ENCODE data around the gene SDK1. TPM values are rescaled to one million over a fixed set of nuclear protein-coding genes. Genes with fewer than 3 reads are reported as not detected.

SDK1 gene
- total RNA-seq, 1 experiment from 2014 or later: 7.1 TPM

DNA sequence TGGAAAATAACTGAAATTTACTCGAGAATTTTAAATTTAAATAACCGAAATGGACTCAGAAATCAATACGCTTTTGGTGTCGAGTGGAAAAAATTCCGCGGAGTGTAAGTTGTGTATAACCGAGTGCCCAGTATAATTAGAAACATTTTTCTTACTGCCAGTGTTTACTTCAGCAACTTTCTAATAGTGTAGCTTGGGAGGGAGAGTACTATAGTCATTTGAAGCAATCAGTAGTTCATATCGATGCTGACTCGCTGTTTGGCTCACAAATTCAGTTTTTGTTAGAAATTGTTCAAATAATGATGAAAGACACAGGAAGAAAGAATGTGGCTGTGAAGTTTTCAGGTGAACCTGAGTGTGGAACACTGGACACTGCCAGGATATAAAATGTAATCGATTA is 722.5 kb downstream of the SDK1 start:
- Mint-ChIP-seq H3K9me3 (ENCODE audit: unreplicated experiment) (peaks cover 6% of the 10 kb centered on the region), H3K4me3 (ENCODE audit: unreplicated experiment) (no peak overlapping the region), H3K27ac (ENCODE audit: unreplicated experiment) (no peak overlapping the region), H3K36me3 (ENCODE audit: insufficient read depth, unreplicated experiment) (no peaks in the 10 kb centered on the region), H3K27me3 (ENCODE audit: insufficient read depth, unreplicated experiment) (no peaks in the 10 kb centered on the region), H3K4me1 (ENCODE audit: low read depth, unreplicated experiment) (no peaks in the 10 kb centered on the region)
- TF ChIP-seq, protein P1, sequence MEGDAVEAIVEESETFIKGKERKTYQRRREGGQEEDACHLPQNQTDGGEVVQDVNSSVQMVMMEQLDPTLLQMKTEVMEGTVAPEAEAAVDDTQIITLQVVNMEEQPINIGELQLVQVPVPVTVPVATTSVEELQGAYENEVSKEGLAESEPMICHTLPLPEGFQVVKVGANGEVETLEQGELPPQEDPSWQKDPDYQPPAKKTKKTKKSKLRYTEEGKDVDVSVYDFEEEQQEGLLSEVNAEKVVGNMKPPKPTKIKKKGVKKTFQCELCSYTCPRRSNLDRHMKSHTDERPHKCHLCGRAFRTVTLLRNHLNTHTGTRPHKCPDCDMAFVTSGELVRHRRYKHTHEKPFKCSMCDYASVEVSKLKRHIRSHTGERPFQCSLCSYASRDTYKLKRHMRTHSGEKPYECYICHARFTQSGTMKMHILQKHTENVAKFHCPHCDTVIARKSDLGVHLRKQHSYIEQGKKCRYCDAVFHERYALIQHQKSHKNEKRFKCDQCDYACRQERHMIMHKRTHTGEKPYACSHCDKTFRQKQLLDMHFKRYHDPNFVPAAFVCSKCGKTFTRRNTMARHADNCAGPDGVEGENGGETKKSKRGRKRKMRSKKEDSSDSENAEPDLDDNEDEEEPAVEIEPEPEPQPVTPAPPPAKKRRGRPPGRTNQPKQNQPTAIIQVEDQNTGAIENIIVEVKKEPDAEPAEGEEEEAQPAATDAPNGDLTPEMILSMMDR (IDR thresholded peaks at IDR 0.05; ENCODE audit: insufficient read depth in 1 of 2, low read depth in 1 of 2, low read length in 1 of 2, severe bottlenecking in 1 of 2, unreplicated experiment in 1 of 2): no peak
- Histone ChIP-seq H3K36me3 (ENCODE audit: control insufficient read depth, insufficient read depth, low read length) (no peaks in the 10 kb centered on the region), H3K4me3 (ENCODE audit: low read depth, low read length) (no peak overlapping the region), H3K4me1 (no peaks in the 10 kb centered on the region), H3K9me3 (peaks cover 6% of the 10 kb centered on the region), H3K27me3 (replicated peaks; ENCODE audit: control insufficient read depth, insufficient read depth, low read length) (no peaks in the 10 kb centered on the region)
- intact Hi-C loops (cut with micrococcal nuclease; ENCODE audit: unreplicated experiment): no loop called here
- POLR2A ChIA-PET: no interaction called here
- no TSS peak for BruUV-seq (replicated peaks)
- CTCF ChIA-PET: no interaction called here
- no peak for DNase-seq

- DNase-seq: no peak
- Mint-ChIP-seq H3K4me3 (ENCODE audit: unreplicated experiment) (no peak overlapping the region), H3K9me3 (ENCODE audit: unreplicated experiment) (no peaks in the 10 kb centered on the region), H3K27ac (ENCODE audit: unreplicated experiment) (no peak overlapping the region), H3K27me3 (ENCODE audit: insufficient read depth, unreplicated experiment) (no peaks in the 10 kb centered on the region), H3K36me3 (ENCODE audit: insufficient read depth, unreplicated experiment) (no peaks in the 10 kb centered on the region), H3K4me1 (ENCODE audit: low read depth, unreplicated experiment) (no peaks in the 10 kb centered on the region)
- no peaks in the 10 kb centered on the region for H3K4me1 ChIP-seq
- ChIA-PET POLR2A (no interaction called here), CTCF (no interaction called here)
- TF ChIP-seq, protein P1 (IDR thresholded peaks at IDR 0.05; ENCODE audit: insufficient read depth in 1 of 2, low read depth in 1 of 2, low read length in 1 of 2, severe bottlenecking in 1 of 2, unreplicated experiment in 1 of 2): no peak
- no TSS peak for BruUV-seq (replicated peaks)
- H3K4me3 ChIP-seq (ENCODE audit: low read depth, low read length): no peak overlapping the region
- no peaks in the 10 kb centered on the region for H3K27me3 ChIP-seq (replicated peaks; ENCODE audit: control insufficient read depth, insufficient read depth, low read length)
- intact Hi-C loops (cut with micrococcal nuclease; ENCODE audit: unreplicated experiment): no loop called here
- H3K9me3 ChIP-seq: peaks cover 1% of the 10 kb centered on the region
- no peaks in the 10 kb centered on the region for H3K36me3 ChIP-seq (ENCODE audit: control insufficient read depth, insufficient read depth, low read length)
Measured at GRCh38 chr7:4024133-4024532, 723.1 kb downstream of the SDK1 start.

DNA sequence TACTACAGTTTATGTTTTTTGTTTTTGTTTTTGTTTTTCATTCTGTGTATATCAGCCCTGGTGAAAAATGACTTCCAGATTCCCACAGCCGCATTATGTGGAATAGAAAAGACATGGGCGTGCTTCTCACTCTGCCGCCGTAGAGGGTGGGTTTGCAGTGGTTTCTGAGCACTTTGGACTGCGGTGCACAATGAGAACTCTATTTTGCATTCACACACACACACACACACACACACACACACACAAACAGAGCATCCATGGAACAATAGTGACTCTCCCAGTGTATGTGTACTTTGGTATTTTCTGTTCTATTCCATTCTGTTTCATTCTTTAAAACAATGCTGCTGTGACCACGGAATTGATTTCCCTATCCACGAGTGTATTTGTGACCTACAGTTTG is 723.8 kb downstream of the SDK1 start:
- Histone ChIP-seq H3K9me3 (no peaks in the 10 kb centered on the region; the same call in 1 of the 2 replicates), H3K4me3 (ENCODE audit: low read depth, low read length) (no peak overlapping the region), H3K36me3 (ENCODE audit: control insufficient read depth, insufficient read depth, low read length) (no peaks in the 10 kb centered on the region), H3K27me3 (replicated peaks; ENCODE audit: control insufficient read depth, insufficient read depth, low read length) (no peaks in the 10 kb centered on the region), H3K4me1 (no peaks in the 10 kb centered on the region)
- BruUV-seq (replicated peaks): no TSS peak
- Mint-ChIP-seq H3K4me1 (ENCODE audit: low read depth, unreplicated experiment) (no peaks in the 10 kb centered on the region), H3K27ac (ENCODE audit: unreplicated experiment) (no peak overlapping the region), H3K9me3 (ENCODE audit: unreplicated experiment) (no peaks in the 10 kb centered on the region), H3K36me3 (ENCODE audit: insufficient read depth, unreplicated experiment) (no peaks in the 10 kb centered on the region), H3K4me3 (ENCODE audit: unreplicated experiment) (no peak overlapping the region), H3K27me3 (ENCODE audit: insufficient read depth, unreplicated experiment) (no peaks in the 10 kb centered on the region)
- TF ChIP-seq, protein P1 (IDR thresholded peaks at IDR 0.05; ENCODE audit: insufficient read depth in 1 of 2, low read depth in 1 of 2, low read length in 1 of 2, severe bottlenecking in 1 of 2, unreplicated experiment in 1 of 2): no peak
- DNase-seq: no peak
- intact Hi-C loops (cut with micrococcal nuclease; ENCODE audit: unreplicated experiment): no loop called here
- ChIA-PET CTCF (no interaction called here), POLR2A (no interaction called here)

All from Caco-2 (cell line).